Skin epidermis (tissue), 12 donors: ENCODE measurements around the gene GJA8.
"Not testable (repeated sequence)": the region's sequence is repeated elsewhere in the genome, so short reads cannot be mapped to it uniquely, and the experiment has no call there.

ENCODE experiments used
- H3K27ac ChIP-seq, 21 experiments: fragments of 200-600 bp; sonication (generic) in 11 of 21; one replicate each; pipeline ENCODE4 v1.5.0; 2020; ENCODE audit warnings: mild to moderate bottlenecking in 3 of 21, inconsistent platforms in 2 of 21, moderate library complexity in 2 of 21
- H3K4me3 ChIP-seq, 7 experiments: fragments of 200-600 bp; sonication (generic) in 2 of 7; one replicate each; pipeline ENCODE4 v1.5.0; 2020; ENCODE audit warnings: inconsistent platforms in 2 of 7, mild to moderate bottlenecking in 2 of 7, moderate library complexity in 1 of 7

Gene GJA8

GRCh38 chr1:147924813-147925212 lies 22.2 kb downstream of the GJA8 start:
- no peak overlapping the region for H3K4me3 ChIP-seq
- no peak overlapping the region for H3K27ac ChIP-seq

DNA sequence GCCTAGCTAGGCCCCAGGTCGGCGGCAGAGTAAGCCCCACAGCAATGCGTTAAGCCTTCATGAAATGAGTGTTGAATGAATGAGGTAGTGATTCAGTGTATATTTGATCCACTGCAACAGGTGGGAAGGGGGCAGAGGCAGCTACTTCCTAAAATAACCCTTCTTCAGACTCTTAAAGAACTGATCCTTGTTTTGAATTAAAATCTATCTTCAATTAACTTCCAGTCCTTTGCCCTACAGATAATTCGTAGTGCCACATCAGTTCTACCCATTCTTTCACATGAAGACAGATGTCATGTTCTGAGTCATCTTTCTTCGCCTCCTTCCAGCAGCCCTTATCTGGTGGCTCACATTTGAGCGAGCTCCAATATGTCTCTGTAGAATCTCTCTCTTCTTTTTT lies 24.6 kb downstream of the GJA8 start:
- H3K27ac ChIP-seq, H3K4me3 ChIP-seq: not testable (repeated sequence)

- H3K4me3 ChIP-seq, H3K27ac ChIP-seq: not testable (repeated sequence)
Measured at GRCh38 chr1:147927689-147928088, 25.1 kb downstream of the GJA8 start.

DNA sequence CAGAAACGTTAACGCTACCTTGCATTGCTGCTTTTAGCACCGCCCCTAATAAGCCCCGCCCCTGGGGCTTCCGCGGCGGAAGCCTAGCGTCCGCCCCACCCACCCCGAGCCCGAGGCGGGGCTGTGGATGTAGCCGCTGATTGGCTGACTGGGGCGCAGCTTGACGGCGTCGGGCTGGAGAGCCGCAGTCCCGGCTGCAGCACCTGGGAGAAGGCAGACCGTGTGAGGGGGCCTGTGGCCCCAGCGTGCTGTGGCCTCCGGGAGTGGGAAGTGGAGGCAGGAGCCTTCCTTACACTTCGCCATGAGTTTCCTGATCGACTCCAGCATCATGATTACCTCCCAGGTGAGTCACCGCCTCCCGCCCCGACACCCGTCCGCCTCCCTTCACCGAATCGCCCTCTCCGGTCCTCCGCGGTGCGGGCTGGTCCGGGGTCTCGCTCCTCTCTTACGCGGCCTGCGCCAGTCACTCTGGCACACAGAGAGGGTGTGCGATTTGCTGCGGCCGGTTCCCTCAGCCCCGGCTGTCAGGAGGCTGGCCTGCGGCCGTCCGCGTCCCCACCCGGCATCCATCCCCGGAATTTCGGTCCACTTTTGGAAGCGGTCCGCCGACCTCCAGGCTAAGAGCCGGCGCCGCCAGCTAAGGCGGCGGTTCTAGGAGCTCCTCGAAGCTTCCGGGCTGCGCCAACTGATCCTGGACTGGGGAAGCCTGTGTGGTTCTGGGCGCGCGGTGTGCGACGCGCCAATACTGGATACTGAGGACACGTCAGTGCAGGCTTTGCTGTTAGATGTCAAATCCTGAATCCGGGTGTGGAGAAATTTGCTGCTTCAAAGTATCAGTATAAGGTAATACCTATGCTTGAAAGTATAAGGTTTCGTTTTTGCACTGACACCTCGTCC lies 25.9 kb downstream of the GJA8 start, which contains the start of gene GPR89B:
TSS of gene GPR89B (plus strand) at position 185 of the 897 bp plus-strand sequence. CDS start at position 302, 117 bp downstream.
- peak within 1 kb of the TSS; percentile 13 to 87 (median 80) for H3K27ac ChIP-seq
- H3K4me3 ChIP-seq = peak within 1 kb of the TSS; percentile 72 to 94 (median 86)

DNA sequence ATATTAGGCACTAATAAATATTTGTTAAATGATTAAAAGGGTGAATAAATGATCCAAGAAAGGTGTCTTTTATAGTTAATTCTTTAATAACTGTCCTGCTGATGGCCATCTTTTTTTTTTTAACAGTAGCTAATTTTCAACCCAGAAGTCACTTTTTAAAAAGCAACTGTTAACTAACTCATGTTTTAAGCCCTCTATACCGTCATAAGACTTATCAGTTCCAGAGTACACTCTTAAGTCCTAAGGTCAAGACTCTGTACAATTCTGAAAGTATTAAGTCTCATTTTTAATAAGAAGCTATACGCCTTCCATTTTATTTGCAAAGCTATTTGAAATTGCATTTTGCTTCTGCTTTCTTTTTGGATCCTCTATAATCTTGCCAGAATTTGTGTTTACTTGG lies 28.5 kb downstream of the GJA8 start:
- H3K27ac ChIP-seq = not testable (repeated sequence)

GRCh38 chr1:147935296-147935695 lies 32.7 kb downstream of the GJA8 start:
- not testable (repeated sequence) for H3K4me3 ChIP-seq, H3K27ac ChIP-seq

More for the DNA sequence above, 28.5 kb downstream of the GJA8 start:
- not testable (repeated sequence) for H3K4me3 ChIP-seq

GRCh38 chr1:147940456-147940855 lies 37.9 kb downstream of the GJA8 start:
- H3K27ac ChIP-seq, H3K4me3 ChIP-seq: not testable (repeated sequence)

DNA sequence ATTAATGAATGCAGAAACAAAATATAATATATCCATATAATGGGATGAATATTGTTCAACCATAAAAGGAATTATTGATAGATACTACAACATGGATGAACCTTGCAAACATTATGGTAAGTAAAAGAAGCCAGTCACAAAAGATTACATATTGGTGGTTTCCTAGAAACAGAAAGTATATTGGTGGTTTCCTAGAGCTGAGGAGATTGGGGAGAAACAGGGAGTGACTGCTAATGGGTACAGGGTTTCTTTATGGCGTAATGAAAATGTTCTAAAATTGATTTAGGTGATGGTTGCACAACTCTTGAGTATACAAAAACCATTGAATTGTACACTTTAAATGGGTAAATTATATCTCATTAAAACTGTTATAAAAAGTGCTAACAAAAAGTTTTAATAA lies 40.0 kb downstream of the GJA8 start:
- not testable (repeated sequence) for H3K27ac ChIP-seq, H3K4me3 ChIP-seq

DNA sequence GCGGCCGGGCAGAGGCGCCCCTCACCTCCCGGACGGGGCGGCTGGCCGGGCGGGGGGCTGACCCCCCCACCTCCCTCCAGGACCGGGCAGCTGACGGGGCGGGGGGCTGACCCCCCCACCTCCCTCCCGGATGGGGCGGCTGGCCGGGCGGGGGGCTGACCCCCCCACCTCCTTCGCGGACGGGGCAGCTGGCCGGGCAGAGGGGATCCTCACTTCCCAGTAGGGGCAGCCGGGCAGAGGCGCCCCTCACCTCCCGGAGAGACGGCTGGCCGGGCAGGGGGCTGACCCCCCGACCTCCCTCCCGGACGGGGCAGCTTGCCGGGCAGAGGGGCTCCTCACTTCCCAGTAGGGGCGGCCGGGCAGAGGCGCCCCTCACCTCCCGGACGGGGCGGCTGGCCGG lies 46.9 kb downstream of the GJA8 start:
- H3K4me3 ChIP-seq, H3K27ac ChIP-seq: not testable (repeated sequence)
